ENCODE results near the gene RAB29.
"Not testable (repeated sequence)": the region's sequence is repeated elsewhere in the genome, so short reads cannot be mapped to it uniquely, and the experiment has no call there.

RAB29 gene

GRCh38 chr1:205733438-205734175 lies 41.7 kb downstream of the RAB29 start:
- no peak for DNase-seq (ENCODE audit: low read depth, low spot score)
- no peak overlapping the region for H3K27ac ChIP-seq

GRCh38 chr1:205729945-205730610 lies 45.2 kb downstream of the RAB29 start:
- DNase-seq (ENCODE audit: low read depth, low spot score): no peak
- no peak overlapping the region for H3K27ac ChIP-seq

GRCh38 chr1:205726619-205727125 lies 48.6 kb downstream of the RAB29 start:
- no peak for DNase-seq (ENCODE audit: low read depth, low spot score)
- no peak overlapping the region for H3K27ac ChIP-seq

GRCh38 chr1:205725514-205725913 lies 49.8 kb downstream of the RAB29 start:
- DNase-seq (ENCODE audit: low read depth, low spot score): no peak
- H3K27ac ChIP-seq: no peak overlapping the region

GRCh38 chr1:205720740-205721139 lies 54.5 kb downstream of the RAB29 start:
- DNase-seq (ENCODE audit: low read depth, low spot score); H3K27ac ChIP-seq: not testable (repeated sequence)

- H3K27ac ChIP-seq: no peak overlapping the region
- no peak for DNase-seq (ENCODE audit: low read depth, low spot score)
Observed at GRCh38 chr1:205719762-205720161, 55.5 kb downstream of the RAB29 start.

- H3K27ac ChIP-seq: no peak overlapping the region
- DNase-seq (ENCODE audit: low read depth, low spot score): no peak
Observed at GRCh38 chr1:205719015-205719414, 56.3 kb downstream of the RAB29 start.

Measured in epithelial cell of prostate (primary cell).